GM19023 (cell line): ENCODE data around the gene DNAH10.
"Not testable (repeated sequence)": the region's sequence is repeated elsewhere in the genome, so short reads cannot be mapped to it uniquely, and the experiment has no call there.

ENCODE experiments used
- ATAC-seq: cut with Tn5 transposase; IDR thresholded peaks from one replicate; pipeline ENCODE4 v1.9.1; 2021; ENCODE audit warnings: mild to moderate bottlenecking, moderate library complexity; ENCODE audit not compliant: unreplicated experiment

The DNAH10 gene

DNA sequence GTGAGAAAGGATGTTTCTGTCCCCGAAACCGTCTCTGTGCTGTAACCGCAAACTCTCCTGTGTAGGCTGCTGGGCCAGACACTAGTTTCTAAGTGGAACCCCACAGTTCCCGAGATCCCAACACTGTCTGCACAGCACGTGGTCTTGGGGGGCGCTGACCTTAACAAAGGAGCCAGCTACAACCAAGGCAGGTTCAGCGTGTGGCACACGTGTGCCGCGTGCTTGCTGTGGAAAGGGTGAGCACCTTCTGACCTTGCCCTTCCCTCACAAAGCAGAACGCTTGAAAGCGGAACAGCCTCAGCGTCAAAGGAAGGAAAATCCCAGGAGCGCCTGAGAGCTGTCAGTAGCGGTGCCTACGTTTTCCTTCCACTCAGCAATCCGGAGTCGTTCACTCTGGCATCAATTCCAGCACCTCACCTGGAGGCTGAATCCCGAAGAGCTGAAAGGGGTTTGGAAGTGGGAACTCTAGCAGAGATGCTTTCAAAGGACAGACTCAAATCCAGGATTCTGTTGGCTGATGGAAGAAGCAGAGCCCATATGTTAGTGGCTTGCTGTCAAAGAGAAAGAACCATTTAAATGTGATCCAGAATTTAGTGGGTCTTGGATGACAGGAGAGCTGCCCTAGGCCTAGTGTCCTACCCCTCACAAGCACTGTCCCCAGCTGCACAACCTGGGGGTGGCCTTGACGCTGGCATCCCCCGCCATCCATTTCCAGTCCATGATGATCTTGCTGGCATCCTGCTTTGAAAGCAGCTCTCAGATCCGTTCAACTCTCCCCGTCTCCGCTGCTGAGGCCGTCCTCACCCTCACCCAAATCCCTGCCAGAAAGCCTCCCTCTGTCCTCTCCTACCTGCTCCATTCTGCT lies 183.4 kb downstream of the DNAH10 start:
- ATAC-seq: no peak

DNA sequence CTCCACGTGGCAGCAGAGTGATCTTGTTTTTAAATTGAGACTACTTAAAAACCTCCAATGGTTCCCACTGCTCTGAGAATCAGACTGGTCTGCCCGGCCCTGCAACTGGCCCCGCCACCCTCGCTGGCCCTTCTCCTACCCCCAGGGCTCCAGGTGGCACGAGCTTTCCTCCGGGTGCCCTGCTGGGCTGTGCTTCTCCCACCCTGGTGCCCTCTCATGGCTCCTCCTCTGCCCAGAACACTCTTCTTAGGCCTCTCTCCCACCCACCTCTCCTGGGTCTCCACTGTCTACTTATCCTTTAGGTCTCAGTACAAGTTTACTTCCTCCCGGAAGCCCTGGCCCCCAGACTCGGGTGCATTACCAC lies 184.0 kb downstream of the DNAH10 start:
- ATAC-seq: no peak

DNA sequence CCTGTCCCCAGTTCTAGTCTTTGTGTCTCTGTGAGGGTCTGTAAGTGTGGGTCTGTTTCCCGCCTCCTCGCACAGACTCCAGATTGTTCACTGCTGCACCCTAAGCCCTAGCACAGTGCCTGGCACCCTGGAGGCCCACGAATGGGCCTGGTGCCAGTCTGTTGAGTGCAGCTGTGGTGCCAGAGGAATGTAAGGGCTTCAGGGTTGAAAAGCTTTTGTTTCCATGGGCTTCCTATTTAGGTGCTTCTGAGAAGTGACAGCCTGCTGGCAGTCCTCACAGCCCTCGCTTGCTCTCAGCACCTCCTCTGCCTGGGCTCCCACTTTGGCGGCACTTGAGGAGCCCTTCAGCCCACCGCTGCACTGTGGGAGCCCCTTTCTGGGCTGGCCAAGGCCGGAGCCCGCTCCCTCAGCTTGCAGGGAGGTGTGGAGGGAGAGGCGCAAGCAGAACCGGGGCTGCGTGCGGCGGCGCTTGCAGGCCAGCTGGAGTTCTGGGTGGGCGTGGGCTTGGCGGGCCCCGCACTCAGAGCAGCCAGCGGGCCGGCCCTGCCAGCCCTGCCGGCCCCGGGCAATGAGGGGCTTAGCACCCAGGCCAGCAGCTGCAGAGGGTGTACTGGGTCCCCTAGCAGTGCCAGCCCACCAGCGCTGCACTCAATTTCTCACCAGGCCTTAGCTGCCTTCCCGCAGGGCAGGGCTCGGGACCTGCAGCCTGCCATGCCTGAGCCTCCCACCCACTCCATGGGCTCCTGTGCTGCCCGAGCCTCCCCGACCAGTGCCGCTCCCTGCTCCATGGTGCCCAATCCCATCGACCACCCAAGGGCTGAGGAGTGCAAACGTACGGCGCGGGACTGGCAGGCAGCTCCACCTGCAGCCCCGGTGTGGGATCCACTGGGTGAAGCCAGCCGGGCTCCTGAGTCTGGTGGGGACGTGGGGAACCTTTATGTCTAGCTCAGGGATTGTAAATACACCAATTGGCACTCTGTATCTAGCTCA lies 184.7 kb downstream of the DNAH10 start:
- ATAC-seq: not testable (repeated sequence)

DNA sequence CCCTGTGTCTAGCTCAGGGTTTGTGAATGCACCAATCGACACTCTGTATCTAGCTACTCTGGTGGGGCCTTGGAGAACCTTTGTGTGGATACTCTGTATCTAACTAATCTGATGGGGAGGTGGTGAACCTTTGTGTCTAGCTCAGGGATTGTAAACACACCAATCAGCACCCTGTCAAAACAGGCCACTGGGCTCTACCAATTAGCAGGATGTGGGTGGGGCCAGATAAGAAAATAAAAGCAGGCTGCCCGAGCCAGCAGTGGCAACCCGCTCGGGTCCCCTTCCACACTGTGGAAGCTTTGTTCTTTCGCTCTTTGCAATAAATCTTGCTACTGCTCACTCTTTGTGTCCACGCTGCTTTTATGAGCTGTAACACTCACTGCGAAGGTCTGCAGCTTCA lies 185.4 kb downstream of the DNAH10 start:
- not testable (repeated sequence) for ATAC-seq

DNA sequence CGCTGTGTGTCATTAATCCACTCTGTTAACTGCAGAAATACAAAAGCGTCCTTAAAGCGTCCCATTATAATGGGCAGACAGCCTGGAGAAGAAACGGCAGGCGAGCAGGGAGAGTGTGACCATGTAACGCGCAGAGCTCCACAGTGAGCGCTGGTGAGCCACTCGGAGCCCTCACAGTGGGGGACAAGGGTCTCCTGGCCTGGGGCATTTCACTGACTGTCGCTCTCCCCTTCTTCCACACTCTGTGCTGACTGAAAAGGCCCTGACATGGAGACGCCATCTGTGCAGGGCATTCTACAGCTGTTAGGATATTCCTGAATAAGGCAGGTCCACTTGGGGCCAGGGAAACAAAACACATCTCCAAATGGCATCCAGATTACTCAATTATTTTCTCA lies 186.3 kb downstream of the DNAH10 start:
- ATAC-seq: no peak

DNA sequence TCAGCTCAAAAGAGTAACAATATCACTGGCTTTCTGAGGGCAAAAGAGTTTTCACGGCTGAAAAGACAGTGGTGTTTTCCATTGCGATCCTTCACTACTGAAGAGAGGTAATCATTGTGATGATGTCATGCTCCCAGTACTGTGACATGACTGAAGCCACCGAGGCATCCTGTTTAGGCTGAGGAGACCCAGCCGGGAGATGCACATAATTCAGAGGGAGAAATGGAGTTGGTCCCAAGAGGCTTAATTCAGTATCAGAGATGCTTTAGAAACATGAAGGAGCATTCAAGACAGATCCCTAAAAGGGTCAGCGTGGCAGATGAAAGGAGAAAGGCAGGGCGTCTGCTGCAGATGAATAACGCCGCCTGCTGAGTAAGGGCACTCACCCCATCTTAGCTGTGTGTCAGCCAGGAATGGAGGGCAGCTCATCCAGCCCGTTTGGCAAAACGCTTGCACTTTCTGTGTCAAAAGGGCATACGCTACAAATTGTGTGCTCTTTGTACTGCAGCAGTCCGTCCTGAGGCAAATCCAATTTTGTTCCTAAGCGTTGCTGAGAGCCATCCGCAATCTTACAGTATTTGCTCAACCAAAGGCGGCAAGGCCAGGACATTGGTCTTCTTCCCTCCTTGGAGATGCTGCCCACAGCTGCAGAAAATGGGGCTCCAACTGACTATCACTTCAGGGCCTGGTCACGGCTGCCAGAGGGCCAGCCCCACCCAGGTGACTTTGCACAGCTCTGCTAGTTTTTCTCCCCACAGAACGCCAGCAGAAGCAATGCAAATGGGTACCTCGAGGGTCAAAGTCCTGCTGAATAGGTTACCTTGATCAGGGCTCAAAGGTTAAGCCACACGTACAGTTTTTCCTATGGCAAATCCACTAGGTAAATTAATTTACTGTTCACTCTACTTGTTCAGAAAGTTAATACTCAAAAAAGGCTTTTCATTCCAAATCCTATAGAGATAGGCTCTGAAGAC lies 187.0 kb downstream of the DNAH10 start:
- no peak for ATAC-seq

DNA sequence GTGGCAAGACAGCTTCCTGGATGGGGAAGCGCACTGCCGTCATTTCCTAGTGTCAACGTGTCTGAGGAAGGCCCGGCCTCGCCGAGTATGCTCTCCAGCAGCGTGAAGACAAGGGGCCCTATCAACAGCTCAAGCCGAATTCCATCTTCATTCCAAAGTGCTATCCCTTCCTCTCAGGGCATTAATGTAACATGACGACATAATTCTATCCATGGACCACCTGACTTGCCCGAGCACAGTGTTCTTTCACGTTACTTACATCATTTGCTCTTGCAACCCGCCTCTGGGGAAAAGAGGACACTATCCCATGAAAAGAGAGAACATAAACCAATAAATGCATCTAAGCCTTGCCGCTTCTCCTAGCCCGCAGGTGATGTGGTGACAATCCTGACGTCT lies 187.7 kb downstream of the DNAH10 start:
- ATAC-seq: no peak

DNA sequence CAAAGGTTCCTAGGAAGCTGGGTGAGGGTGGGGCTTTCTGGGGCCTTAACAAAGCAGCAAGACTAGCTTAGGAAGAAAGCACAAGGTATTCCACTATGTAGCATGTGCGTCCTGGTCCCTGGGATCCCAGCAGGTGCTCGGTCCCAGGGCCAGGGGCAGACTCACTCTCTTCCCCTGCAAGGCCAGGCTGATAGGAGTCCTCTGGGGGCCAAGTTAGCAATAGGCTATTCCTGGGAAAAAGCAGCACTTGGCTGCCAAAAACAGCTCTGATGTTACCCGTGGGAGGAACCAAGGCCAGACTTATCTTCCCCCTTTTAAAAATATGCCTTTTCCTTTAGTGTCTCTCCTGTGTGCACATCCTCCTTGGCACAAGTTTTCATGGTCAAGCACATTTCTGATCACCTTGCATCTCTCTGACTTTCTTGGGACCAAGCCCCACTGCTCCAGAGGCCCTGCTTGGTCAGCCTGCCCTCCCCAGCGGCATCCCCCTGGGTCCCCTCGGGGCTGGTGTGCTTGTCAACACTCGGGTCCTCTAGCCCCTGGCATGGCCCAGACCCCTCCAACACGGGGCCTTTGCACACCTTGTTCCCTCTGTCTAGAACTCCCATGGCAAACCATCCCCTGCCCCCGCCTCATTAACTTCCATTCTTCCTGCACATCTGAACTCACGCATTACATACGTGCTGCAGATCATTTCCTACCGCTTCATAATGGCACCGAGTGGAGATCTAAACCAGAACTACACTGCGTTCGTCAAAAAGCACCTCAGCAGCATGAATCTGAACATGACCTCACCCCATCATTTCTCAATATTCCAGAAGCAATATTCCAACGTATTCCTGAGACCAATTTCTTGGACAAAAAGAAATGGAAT lies 188.6 kb downstream of the DNAH10 start:
- ATAC-seq: no peak

DNA sequence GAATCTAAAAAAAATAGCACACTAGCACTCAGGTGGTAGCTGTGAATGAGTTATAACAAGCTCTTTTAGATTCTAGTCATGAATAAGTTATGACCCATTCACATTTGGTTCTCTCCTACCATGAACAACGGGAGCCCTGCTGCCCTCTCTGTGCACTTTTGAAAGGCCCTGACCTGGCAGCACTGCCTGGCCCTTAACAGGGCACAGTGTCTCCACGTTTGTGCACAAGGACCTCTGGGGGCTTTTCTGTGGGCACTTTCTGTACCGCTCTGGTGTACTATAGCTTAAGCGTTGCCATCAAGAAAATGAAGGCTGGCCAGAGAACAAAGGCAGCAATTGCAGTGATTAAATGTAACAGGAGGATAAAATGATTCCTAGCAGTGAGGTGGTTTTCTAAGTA lies 189.4 kb downstream of the DNAH10 start:
- ATAC-seq: no peak

DNA sequence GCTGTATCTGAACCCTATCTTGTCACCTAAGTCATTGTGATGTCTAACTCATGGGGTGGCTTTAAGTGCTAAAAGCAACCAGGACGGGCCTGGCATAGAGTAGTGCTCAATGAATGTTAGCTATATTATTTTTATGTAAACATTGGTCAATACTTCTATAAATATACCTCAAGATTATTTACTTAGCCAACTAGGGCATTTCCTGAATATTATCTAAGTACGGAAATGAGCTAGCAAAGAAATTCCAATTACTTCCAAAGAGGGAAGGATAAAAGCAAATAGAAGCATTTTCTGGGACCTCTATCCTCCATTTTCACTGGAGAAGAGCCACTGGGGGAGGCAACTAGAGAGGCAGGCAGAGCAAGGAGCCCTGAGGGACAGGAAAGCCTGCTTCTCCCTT lies 189.9 kb downstream of the DNAH10 start:
- no peak for ATAC-seq

DNA sequence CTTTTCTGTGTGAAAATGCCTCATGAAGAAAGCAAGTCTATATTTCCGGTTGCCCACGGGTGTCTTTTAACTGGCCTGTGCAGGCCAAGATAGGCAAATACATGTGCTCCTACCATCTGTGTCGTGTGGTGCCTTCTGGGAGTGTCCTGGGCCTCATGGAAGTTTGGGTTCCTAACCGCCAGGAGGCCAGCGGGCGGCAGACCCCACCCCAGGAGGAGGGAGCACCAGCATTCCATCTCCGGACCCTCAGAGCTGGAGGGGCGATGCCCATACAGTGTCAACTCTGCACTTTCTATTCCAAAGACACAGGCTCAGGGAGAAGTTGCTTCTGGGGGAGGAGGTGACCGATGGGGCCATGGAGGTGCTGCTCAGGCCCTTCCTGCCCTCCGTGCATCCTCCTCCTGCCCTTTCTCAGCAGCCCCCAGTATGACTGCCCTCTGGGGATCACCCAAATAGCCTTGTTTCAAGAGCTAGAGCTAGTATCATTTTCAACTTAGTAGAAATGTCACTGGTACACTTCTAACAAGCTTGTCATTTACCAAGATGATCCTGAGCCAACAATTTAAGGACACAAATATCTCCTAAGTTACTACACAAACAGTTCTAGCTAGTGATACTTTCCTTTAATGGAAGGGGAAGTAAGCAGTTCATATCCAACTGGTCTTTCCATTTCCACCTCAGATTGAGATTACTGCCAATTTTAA lies 192.7 kb downstream of the DNAH10 start:
- ATAC-seq: no peak

DNA sequence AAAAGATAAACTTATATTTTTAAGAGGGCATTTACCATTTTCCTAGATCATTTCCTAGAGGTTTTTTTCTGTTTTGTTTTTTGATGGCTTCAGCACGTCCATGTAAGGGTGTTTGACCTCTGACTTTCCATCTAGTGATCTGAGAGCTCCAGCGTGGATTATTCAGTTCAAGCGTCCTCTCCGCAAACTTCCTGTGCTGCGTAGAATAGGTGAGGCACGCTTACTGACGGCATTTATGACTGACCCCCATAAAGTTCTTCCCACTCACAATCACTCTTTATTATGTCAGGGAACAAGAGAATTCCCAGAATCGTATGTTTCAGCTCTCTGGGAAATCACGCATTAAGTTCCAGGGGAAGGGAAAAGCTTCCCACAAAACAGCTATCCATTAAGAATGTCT lies 194.1 kb downstream of the DNAH10 start:
- ATAC-seq: no peak

DNA sequence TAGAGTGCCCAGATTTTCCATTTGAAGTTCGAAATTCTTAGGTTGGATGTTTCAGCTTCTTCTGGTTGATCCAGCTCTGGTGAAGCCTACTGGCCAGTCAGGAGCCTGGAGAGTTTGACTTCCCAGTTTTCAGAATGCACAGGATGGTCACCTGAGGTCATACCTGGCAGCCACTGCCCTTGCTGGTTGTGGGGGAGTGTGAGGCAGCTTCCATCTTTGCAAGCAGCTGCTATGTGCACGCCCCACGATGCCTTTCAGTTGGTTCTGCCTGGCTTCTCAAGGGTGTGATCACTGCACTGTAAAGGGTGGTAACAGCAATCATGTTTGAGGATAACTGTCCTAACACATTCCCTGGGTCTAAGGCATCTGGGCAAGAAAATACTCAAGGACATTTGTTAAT lies 195.1 kb downstream of the DNAH10 start:
- ATAC-seq: no peak

DNA sequence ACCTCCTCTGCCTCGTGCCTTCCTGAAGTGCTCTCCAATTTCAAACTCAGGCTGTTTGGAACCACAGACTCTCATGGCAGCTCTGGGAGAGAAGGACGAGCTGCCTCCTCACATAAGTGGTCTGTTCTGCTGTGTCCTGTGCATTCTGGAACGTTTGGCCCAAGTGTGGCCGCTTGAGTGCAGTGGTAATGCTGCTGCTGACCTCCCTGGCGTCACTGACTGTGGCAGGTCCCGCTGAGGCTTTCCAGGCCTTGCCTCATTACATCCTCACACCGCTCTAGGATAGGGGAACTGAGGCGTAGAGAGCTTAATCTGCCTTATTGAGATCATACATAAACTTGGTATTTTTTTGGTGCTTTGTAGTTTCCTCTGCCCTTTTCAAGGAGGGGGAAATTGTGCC lies 196.4 kb downstream of the DNAH10 start:
- ATAC-seq: no peak

DNA sequence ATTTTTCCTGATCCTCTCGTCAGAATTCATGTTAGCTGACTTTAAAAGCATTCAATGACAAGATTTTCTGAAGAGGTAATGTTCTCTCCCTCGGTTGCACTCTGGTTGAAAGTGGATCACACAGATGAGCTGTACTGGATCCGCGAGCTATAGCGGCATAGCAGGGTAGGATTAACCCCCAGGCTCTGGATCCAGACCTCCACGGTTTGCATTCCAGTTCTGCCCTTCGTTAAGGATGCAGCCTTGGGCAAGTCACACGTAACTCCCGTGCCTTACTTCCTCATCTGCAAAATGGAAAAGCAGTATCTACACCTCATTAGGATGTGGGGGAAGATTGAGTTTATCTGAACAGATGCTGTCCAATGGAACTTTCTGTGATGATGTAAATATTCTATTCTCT lies 196.8 kb downstream of the DNAH10 start:
- no peak for ATAC-seq

DNA sequence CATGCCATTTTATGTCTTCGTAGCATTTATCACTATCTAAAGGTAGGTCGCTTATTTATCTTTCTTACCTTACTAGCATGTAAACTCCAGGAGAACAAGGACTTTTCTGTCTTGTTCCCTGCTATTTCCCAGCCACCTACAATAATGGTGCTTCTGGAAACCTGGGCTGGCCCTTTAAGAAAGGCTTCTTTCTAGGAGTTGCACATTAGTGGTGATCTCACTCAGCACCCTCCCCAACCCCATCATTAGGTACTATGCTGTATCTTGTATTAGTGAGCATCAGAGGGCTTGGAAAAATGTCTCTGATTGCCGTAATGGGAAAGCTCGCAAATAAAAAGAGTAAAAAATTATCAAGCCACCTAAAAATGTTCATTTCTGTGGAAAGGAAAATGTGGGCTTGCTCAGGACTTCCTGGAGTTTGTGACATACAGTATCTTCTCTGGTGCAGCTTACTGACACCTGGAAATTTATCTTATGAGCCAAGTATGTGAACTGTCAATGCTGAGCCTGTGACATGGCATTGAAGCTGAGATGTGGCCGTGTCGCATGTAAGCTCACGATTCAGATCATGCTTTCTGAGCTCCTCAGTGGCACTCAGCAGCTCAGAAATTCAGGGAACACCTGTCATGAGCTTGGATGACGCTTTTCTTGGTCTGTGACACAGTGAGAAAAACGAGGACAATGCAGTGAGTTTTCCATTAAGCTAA lies 198.1 kb downstream of the DNAH10 start:
- ATAC-seq: no peak

DNA sequence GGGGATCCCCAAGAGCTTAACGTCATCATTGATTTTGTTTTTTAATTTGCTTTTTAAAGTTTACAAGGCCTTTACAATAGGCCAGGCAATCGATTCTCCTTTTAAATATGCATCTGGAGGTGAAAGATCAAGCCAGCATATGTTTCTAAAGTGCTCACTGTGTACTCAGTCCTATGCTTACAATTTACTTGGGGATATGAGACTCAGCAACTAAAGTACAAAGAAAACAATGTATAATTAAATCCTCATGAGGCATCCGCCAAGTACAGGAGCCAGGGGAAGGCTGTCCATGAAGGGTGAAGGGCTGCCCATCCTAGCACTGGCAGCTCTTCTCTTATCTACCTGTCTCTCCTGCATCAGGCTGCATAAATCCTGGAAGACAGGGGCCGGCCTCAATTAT lies 198.8 kb downstream of the DNAH10 start:
- ATAC-seq: no peak

DNA sequence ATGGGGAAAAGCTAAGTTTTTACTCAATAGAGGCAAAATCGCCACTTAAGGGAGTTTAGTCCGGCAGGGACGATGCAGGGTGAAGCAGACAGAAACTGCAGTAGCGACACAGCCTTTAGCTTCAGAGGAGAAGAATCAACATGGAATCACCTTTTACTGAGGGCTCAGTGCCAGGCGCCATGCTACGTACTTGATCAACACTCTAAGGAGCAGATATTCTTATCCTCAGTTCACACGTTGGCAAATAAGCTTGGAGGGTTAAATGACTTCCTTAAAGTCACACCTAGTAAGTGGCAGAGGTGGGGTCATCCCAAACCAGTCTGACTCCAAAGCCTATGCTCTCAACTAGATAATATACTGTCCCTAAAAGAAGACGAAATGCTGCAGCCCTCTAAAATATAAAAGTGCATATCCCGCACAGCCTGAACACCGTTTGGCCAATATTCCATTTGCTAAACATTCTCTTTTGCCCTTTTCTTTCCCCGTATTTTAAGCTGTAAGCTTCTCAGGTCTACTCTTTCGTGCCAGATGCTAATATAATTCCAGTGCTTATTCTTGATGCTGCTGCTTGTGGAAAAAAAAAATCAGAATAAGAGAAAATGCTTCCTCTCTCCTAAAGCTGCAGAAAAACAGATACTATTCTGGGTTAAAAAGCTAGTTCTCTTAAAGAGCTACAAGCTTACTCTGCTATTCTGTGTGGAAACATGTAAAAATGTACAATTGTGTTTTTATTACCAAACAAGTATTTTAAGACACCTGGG lies 199.7 kb downstream of the DNAH10 start:
- no peak for ATAC-seq
